ENCODE results near the gene ETFRF1. TPM values are rescaled to one million over a fixed set of nuclear protein-coding genes. Genes with fewer than 3 reads are reported as not detected.

Gene ETFRF1
- total RNA-seq, 2 experiments from 2014 or later, result 11.4 to 13.1 TPM

- peaks cover 30% of the 10 kb centered on the region for H3K4me1 Mint-ChIP-seq (ENCODE audit: low read depth)
- H3K36me3 Mint-ChIP-seq (ENCODE audit: low read depth), result peaks cover under 1% of the 10 kb centered on the region
- CTCF ChIA-PET, result no interaction called here
- H3K9me3 Mint-ChIP-seq, result no peaks in the 10 kb centered on the region
- H3K4me3 Mint-ChIP-seq, result peak overlapping the region; percentile 20
- intact Hi-C loops (cut with micrococcal nuclease), result no loop called here
- H3K27me3 Mint-ChIP-seq (ENCODE audit: low read depth), result no peaks in the 10 kb centered on the region
- no peak for DNase-seq
- H3K27ac Mint-ChIP-seq, result peak overlapping the region; percentile 28
Measured at GRCh38 chr12:25253371-25254068, 58.5 kb downstream of the ETFRF1 start.

- H3K36me3 Mint-ChIP-seq (ENCODE audit: low read depth), result no peaks in the 10 kb centered on the region
- peaks cover 25% of the 10 kb centered on the region for H3K4me1 Mint-ChIP-seq (ENCODE audit: low read depth)
- intact Hi-C loops (cut with micrococcal nuclease), result no loop called here
- no peaks in the 10 kb centered on the region for H3K9me3 Mint-ChIP-seq
- DNase-seq, result no peak
- H3K27me3 Mint-ChIP-seq (ENCODE audit: low read depth), result no peaks in the 10 kb centered on the region
- H3K27ac Mint-ChIP-seq, result no peak overlapping the region
- CTCF ChIA-PET, result interaction anchor here (0.6 to 1.5 kb wide), 2 partner anchors 13 to 125 kb away, joined by 3 to 5 read pairs; no protein-coding TSS in a partner anchor
- H3K4me3 Mint-ChIP-seq, result no peak overlapping the region
Measured at GRCh38 chr12:25254271-25254880, 59.3 kb downstream of the ETFRF1 start.

Other genes starting within 250 kb of the ETFRF1 start
- 10 to 100 TPM; 16.4 to 16.7 TPM for gene BCAT1, start 246.1 kb upstream of the ETFRF1 start, total RNA-seq
- gene DNAI7, start 77 bp upstream of the ETFRF1 start, total RNA-seq, result under 1 TPM; 0.10 to 0.35 TPM
- 10 to 100 TPM; 18.9 to 20.6 TPM for gene KRAS, start 55.7 kb downstream of the ETFRF1 start, total RNA-seq